CMK (cell line): Measurements from ENCODE around the gene CNTN5.
"Not testable (repeated sequence)": the region's sequence is repeated elsewhere in the genome, so short reads cannot be mapped to it uniquely, and the experiment has no call there.

ENCODE experiments used
- DNase-seq: peaks from one replicate; pipeline ENCODE4 v3.0.0-alpha.2; 2010; ENCODE audit warnings: low read depth

CNTN5 gene

DNA sequence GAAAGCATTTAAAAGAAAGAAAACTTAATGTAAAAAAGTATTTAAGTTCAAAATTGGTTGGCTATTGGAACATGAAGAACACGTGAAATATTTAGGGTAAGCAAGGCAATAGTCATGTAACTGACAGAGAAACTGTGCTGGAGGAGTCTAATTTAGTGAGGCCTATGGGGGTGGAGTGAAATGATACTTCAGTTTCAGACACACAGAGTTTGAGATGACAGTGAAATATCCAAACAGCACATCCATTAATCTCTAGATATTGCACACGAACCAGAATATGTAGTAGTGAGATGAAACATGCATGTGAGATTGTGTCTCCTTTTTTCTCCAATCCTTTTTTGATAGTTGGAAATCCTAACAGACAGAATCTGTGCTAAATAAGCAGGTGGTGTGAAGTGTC lies 739.0 kb downstream of the CNTN5 start:
- DNase-seq = no peak

DNA sequence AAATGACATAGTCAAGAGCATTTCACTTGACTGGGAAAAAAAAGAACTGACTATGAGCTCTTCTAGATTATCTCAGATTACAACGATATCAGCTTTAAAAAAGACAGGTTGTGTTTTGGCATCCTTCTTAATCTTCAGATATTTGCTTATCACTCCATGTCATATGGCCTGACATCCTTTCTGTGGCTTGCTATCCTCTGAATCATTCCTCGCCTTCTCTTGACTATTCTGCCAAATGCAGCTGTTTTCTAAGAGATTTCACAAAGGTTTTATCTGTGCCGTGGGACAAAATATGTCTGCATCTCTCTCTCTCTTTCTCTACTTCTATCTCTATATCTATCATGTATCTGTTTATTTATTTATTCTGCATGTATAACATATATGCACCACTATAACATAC lies 746.1 kb downstream of the CNTN5 start:
- DNase-seq = peak; percentile 49

DNA sequence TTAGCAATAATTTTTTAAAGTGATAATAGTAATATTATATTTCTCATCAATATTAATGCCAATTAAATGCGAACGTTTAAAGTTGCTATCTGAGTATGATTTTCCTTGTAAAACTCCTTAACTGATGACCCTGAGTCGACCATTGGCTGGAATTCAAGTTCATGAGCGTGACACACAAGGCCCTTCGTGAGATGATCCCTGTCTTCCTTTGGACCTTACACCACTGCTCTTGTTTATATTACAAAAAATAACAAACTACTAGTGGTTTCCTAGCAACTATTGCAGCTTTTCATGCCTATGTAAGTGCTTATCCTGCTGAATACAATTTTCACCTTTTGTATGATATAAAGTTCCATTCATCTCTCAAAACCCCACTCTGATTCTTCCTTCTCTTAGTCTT lies 752.9 kb downstream of the CNTN5 start:
- DNase-seq = no peak

DNA sequence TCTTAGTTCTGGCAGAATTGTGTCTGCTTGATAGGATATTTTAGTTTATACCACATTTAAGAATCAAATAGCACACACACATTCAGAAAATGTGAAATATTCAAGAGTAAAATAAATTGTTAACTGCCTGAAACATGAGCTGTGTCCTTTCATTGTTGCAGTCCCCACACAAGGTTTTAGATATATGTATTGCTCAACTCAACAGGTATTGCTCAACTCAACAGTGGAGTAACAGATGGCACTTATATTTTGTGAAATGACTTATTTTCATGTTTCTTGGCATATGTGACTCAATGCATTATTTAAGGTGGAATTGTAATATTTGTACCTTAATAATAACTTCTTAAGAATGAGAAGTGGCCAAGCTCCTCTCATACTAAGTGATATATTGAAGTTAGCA lies 760.3 kb downstream of the CNTN5 start:
- DNase-seq = no peak

DNA sequence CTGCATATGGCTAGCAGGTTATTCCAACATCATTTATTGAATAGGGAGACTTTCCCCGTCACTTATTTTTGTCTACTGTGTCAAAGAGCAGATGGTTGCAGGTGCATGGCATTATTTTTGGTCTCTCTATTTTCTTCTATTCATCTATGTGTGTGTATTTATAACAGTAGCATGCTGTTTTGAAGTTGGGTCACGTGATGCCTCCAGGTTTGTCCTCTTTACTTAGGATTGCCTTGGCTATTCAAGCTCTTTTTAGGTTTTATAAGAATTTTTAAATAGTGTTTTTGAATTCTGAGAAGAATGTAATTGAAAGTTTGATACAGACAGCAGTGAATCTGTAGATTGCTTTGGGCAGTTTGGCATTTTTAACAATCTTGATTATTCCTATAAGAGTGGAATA lies 770.6 kb downstream of the CNTN5 start:
- DNase-seq = no peak

DNA sequence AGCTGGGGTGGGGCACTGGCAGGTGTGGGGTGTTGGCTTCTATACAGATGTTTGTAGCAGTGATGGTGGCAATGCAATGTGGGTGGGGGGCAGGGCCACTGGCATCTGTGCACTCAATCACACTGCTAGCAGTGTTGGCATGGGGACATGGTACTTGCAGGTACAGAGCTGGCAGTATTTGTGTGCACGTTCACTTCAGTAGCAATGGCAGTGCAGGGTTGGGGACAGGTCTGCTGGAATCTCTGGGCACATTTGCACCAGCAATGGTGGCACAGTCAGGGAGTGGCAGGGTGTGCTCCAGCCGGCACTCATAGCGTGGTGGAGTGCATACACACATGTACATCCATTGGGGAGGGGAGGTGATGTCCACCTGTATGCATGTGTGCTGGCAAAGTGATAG lies 775.2 kb downstream of the CNTN5 start:
- DNase-seq = no peak

DNA sequence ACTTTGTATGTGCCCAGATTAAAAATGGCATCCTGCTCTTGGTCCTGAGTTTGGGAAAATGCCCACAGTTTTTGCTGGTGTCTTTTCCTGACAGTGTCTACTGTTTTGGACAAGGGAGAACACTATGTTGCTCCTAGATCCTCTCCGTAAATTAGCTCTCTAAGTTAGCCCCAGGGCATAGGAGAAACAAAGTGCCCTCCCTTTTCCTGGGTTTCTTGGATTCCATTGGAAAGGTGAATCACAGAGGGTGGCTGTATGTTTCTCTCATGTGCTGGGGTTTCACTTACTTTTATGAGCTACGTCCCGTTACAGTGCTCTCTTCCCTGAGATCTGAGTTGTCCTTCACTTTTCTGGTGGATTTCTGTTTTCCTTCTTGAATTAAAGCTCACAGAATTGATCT lies 782.8 kb downstream of the CNTN5 start:
- no peak for DNase-seq

DNA sequence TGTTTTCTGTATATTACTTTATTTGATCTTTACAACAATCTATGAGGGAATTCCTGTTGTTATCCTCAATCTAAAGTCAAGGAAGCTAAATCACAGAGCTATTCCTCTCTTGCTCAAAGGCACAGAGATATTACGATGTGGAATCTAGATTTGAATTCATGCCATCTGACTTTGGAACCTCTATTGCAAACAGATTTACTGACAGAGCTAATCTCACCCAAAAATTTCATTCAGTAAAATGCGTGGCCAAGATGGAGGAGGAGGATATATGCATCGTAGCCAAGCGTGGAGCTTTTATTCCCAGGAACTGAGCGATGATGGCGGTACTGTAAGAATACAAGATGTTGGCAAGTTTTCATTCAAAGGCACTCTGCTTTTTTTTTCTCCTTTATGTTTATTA lies 791.8 kb downstream of the CNTN5 start:
- no peak for DNase-seq

DNA sequence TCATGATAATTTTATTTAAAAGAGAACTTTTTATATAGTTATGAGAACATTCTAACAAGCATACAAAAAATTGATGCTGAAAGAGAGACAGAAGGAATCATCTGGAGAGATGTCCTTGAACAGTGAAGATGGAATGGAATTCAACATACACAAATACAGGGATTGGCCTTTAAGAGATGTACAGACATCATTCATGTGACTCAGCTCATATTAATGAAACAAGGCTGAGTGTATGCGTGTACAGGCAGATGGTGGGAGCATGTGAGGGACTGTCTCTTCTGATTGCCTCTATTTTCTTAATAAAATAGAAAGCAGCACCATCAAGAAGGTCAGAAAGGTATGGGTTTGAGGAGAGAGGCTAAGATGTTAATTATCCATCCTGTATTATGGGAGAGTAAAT lies 793.3 kb downstream of the CNTN5 start:
- no peak for DNase-seq

DNA sequence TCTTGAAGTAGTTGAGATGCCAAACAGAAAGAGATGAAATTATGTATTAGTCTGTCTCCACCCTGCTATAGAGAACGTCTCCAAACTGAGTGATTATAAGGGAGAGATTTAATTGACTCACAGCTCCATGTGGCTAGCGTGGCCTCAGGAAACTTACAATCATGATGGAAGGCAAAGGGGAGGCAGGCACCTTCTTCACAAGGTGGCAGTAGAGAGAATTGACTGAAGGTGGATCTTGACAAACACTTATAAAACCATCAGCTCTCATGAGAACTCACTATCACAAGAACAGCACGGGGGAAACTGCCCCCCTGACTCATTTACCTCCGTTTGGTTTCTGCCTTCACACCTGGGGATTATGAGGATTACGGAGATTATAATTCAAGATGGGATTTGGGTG lies 794.0 kb downstream of the CNTN5 start:
- no peak for DNase-seq

DNA sequence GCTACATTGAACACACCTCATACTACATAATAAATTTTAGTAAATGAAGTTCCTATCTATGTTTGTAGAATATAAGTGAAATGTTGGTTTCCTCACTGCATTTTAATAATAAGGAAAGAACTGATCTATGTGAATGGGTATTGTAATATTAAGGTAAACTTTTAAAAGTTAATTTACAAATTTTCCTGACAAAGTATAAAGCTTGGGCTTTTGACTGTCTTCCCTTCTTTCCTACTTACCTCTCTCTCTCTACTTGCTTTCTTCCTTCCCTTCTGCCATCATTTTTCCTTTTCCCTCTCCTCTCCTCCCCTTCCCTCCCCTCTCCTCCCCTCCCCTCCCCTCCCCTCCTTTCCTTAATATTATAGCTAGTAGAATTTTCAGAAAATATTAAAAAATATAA lies 798.2 kb downstream of the CNTN5 start:
- no peak for DNase-seq

DNA sequence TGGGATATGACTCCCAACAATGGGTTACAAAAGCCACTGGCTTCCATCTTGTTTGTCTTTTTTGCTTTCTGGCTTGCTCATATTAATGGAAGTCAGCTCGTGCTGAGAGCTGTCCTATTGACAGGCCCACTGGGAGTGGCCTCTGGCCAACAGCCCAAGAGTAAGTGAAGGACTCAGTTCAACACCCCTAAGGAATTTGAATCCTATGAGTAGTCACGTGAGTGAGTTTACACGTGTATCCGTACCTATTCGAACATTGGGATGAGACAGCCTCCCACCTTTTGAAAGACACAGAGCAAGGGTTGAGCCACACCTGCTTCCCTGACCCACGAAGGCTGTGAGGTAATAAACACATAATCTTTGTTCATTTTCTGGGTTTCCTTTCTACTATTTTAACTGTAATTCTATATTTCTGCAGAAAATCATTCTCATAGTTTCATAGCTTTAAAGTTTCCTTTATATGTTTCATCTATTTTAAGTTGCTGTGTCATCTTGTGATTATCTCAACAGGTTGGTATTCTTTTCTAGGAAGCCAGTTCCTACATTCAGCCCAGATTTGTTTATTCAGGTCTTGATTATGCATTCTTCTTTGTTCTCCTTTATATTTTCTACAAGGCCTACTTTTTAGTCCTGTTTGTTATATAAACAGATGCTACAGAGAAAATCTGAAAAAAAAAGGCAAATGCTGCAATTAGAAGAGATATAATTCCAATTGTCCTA lies 802.3 kb downstream of the CNTN5 start:
- DNase-seq = no peak

DNA sequence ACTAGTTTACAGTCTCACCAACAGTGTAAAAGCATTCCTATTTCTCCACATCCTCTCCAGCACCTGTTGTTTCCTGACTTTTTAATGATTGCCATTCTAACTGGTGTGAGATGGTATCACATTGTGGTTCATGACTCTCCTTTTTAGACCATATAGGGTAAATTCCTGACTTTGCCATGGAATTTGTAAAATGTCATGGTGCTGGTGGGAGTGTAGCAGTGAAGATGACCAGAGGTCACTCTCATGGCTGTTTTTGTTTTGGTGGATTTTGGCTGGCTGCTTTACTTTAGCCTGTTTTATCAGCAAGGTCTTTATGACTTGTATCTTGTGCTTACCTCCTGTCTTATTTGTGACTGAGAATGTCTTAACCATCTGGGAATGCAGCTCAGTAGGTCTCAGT lies 816.0 kb downstream of the CNTN5 start:
- not testable (repeated sequence) for DNase-seq

DNA sequence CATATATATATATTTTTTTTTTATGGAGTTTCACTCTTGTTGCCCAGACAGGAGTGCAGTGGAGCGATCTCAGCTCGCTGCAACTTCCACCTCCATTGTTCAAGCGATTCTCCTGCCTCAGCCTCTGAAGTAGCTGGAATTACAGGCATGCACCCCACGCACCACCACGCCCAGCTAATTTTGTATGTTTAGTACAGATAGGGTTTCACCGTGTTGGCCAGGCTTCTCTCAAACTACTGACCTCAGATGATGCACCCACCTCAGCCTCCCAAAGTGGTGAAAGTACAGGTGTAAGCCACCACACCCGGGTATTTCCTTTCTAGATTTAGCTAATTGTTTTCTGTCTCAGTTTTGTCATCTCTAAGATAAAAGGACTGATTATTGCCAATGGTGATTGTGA lies 821.1 kb downstream of the CNTN5 start:
- no peak for DNase-seq

DNA sequence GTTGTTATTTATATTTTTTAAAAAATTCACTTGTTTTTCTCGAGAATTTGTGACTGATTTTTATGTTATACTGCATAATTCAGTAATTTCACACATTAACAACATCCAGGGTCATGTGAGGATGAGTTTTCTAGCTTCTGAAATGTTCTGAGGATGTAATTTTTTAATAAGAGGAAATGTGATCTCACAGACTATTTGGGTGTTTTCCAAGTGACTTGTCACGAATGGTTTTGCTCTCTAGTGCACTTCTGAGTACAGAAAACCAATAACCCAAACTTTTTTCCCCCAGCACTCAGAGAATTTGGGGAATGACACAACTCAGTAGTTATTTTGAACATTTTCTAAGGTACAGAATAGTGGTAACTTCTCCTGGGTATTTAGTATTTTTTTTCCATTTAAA lies 845.2 kb downstream of the CNTN5 start:
- no peak for DNase-seq

DNA sequence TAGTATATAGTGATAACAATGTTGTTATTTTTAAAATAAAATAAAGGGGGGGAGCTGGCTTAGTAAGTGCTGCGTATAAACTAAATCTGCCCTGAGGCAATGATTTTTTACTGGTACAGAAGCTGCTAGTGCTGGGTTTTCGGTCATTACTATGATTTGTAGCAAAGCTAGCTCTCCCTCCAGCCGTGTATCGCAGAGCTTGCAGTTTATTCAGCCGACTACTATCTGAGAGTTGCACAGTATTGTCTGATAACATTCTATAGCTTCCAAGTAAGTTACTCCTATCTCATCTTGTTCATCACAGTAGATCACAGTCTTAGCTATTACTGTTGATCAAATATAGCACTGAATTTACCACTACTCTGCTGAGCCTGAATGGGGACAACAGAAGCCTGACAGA lies 860.9 kb downstream of the CNTN5 start:
- no peak for DNase-seq

DNA sequence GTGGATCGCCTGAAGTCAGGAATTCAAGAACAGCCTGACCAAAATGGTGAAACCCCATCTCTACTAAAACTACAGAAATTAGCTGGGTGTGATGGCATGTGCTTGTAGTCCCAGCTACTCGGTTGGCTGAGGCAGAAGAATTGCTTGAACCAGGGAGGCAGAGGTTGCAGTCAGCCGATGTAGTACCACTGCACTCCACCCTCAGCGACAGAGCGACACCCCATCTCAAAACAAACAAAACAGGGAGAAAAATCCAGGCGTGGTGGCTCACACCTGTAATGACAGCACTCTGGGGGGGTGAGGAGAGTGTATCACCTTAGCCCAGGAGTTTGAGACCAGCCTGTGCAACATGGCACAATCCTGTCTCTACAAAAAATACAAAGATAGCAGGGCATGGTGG lies 864.0 kb downstream of the CNTN5 start:
- DNase-seq = no peak

DNA sequence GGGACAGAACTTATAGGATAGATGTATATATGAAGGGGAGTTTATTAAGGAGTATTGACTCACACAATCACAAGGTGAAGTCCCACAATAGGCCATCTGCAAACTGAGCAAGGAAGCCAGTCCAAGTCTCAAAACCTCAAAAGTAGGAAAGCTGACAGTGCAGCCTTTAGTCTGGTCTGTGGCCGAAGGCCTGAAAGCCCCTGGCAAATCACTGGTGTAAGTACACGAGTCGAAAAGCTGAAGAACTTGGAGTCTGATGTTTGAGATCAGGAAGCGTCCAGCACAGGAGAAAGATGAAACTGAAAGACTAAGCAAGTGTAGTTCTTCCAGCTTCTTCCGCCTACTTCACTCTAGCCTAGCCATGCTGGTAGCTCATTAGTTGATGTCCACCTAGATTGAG lies 866.7 kb downstream of the CNTN5 start:
- no peak for DNase-seq

DNA sequence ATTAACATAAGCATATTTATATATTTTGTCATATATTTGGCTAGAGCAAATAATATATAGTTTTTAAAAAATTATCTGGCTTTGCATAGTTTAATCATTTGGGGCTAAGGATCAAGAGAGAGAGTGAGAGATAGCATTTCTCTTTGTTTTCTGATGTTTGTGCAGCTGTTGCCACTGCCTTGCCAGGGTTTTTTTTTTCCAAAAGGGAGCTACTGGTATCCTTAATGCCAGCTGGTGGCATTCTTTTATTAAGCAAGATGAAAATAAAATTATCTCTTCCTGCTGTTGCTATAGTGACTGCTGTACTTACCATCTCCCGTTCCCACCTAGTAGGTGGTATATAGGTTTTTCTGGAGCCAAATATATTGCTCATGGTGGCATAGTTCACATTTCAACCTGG lies 873.1 kb downstream of the CNTN5 start:
- DNase-seq = no peak

DNA sequence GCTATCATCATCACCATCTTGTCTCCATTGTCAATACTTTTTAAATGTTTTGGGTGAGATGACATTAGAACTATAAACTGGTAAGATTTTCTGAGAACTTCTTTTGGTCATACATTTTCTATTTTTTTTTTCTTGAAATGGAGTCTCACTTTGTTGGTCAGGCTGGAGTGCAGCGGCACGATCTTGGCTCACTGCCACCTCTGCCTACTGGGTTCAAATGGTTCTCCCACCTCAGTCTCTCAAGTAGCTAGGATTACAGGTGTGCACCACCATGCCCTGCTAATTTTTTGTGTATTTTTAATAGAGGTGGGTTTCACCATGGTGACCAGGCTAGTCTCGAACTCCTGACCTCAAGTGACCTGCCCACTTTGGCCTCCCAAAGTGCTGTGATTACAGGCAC lies 880.4 kb downstream of the CNTN5 start:
- no peak for DNase-seq

DNA sequence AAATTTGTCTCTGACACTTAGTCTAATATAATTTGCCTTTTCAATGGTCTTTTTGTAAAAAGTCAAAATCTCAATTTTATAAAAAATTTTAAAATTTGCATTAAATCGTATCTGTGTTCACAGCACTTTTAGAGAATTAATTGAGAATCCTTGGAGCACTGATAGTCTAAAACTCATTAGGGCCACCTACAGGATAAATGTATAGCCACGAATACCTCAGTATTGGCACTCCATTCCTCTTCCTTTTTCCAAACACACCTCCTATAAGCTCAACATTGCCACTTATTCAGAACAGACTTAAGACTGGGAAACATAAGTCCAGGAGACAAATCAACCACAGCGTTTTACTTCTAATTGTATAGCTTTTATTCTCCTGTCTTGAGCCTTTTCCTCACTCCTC lies 890.4 kb downstream of the CNTN5 start:
- DNase-seq = no peak

DNA sequence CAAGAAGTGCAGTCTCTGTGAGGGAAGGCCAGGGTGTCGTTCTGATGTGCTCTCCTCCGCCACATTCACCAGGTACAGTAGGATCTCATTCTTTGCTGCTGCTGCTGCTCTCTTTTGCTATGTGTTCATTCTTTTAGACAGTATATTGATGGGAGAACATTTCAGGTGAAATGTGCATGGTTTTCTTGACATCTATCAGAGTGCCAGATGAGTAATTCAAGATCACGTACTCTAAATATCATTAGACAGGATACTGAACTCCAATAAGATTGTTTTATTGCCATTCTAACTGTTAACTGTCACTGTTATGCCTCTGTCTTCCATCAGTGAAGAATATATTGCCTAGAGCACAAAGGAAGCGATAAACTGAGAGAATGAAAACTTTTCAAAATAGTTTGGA lies 895.3 kb downstream of the CNTN5 start:
- no peak for DNase-seq

DNA sequence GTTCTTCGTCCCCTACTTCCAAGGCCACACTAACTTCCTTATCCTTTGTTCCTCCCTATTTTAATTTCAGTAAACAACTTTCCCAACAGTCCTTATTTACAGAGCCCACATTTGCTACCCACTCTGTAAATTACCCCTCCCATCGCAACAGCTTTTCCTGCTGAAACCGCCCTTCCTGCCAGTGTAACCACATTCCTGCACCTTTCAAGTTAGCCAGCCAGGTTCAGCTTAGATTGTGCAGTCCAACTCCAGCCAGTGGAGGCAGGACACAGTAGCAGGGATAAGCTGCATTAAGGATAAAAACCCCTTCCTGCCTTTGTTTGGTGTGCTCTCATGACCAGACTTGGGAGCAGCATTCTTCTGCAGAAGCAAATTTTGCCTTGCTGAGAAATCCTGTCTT lies 898.0 kb downstream of the CNTN5 start:
- no peak for DNase-seq

DNA sequence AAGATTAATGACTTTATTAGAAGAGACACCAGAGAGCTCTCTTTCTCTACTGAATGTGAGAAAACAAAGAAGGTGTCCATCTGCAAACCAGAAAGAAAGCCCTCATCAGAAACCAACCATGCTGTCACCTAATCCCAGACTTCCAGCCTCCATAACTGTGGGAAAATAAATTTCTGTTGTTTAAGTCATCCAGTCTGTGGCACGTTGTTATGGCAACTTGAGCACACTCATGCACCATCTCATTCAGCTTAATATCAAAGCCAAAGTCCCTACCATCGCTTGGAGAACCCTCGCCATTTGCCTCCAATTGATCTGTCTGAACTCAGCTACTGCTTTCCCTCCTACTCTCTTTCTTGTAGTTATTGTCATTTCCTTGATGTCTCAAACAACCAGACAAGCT lies 900.2 kb downstream of the CNTN5 start:
- no peak for DNase-seq

DNA sequence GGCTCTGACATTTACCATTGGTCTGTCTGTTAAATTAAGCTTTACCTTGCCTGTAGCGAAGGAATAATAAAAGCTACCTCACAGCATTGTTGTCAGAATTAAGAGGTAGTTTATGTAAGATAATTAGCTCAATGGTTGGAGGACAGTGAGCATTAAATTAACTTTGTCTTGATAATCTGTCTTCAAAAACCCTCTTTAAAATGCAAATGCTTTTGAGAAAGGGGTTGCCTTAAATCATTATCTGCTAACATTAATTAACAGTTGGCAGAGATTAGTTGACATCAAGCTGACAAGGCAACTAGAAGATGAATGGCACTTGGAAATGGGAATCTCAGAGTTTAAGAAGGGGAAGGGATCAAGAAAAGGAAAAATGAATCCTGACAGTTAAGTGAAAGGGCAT lies 905.2 kb downstream of the CNTN5 start:
- DNase-seq = no peak
